HEK293T (cell line): ENCODE data around the gene GYG2.

ENCODE experiments used
- BHLHE40 ChIP-seq: fragments of 450-650 bp; IDR thresholded peaks from 2 replicates; pipeline ENCODE4 v1.6.1; 2016; ENCODE audit warnings: mild to moderate bottlenecking, moderate library complexity, borderline replicate concordance
- ELF4 ChIP-seq: fragments of 450-650 bp; IDR thresholded peaks from 2 replicates; pipeline ENCODE4 v1.6.1; 2017; ENCODE audit warnings: antibody characterized with exemption
- FOXA1 ChIP-seq: fragments of 450-650 bp; IDR thresholded peaks from 2 replicates; pipeline ENCODE4 v1.6.1; 2016; ENCODE audit warnings: mild to moderate bottlenecking
- FOXK2 ChIP-seq: fragments of 450-650 bp; IDR thresholded peaks from 2 replicates; pipeline ENCODE4 v1.6.1; 2016; ENCODE audit warnings: mild to moderate bottlenecking
- FOXM1 ChIP-seq: fragments of 450-650 bp; IDR thresholded peaks from 2 replicates; pipeline ENCODE4 v1.6.1; 2017; ENCODE audit warnings: mild to moderate bottlenecking, borderline replicate concordance
- HDGF ChIP-seq: fragments of 450-650 bp; IDR thresholded peaks from 2 replicates; pipeline ENCODE4 v1.6.1; 2017; ENCODE audit warnings: antibody characterized with exemption, borderline replicate concordance
- NFRKB ChIP-seq: fragments of 450-650 bp; IDR thresholded peaks from 2 replicates; pipeline ENCODE4 v1.6.1; 2016; ENCODE audit warnings: mild to moderate bottlenecking, moderate library complexity
- SP1 ChIP-seq: fragments of 450-650 bp; IDR thresholded peaks from 2 replicates; pipeline ENCODE4 v1.6.1; 2017
- SUZ12 ChIP-seq: fragments of 450-650 bp; IDR thresholded peaks from 2 replicates; pipeline ENCODE4 v1.6.1; 2016; ENCODE audit warnings: mild to moderate bottlenecking
- TARDBP ChIP-seq: fragments of 450-650 bp; IDR thresholded peaks from 2 replicates; pipeline ENCODE4 v1.6.1; 2016
- ZNF384 ChIP-seq: fragments of 450-650 bp; IDR thresholded peaks from 2 replicates; pipeline ENCODE4 v1.6.1; 2016

DNA sequence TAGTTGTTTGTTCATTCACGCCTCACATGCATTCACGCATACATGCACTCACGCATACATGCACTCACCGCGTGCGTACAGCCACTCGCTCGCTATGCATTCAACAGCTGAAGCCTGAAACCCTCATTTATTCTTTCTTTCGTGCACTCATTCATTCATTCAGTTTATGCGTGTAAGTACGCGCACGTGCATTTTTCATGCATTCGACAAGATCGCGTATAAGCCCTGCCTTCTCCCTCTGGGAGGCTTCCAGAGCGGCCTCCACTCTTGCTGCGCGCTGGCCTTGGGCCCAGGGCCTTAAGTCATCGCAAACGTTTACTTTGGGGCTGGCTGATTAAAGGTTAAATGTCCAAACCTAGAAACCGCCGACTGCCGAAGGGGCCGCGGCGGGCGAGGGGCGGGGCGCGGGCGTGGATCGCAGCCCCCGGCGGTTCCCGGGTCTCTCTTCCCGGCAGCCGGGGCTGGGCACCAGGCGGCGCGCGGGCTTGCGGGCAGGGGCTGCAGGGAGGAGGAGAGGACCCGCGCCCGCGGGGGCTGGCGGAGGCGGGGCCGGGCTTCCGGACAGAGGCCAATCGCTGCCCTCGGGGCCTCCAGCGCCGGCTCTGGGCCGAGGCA, at the start of gene GYG2:
- TF ChIP-seq NFRKB (no peak), FOXK2 (no peak), BHLHE40 (no peak), TARDBP (no peak), FOXM1 (no peak), FOXA1 (no peak), SP1 (no peak), ZNF384 (no peak), ELF4 (no peak), SUZ12 (no peak), HDGF (no peak)
